NK-92 treated with Interleukin-12 subunit alpha and Interleukin-12 subunit beta, amount 100 ng/mL, for 24 hours (cell line): ENCODE data around the gene MYL7.
"Not testable (repeated sequence)": the region's sequence is repeated elsewhere in the genome, so short reads cannot be mapped to it uniquely, and the experiment has no call there.

Source experiments
- DNase-seq: peaks from one replicate; lab custom pipeline; 2025; lab: John Stamatoyannopoulos, UW

Gene MYL7

DNA sequence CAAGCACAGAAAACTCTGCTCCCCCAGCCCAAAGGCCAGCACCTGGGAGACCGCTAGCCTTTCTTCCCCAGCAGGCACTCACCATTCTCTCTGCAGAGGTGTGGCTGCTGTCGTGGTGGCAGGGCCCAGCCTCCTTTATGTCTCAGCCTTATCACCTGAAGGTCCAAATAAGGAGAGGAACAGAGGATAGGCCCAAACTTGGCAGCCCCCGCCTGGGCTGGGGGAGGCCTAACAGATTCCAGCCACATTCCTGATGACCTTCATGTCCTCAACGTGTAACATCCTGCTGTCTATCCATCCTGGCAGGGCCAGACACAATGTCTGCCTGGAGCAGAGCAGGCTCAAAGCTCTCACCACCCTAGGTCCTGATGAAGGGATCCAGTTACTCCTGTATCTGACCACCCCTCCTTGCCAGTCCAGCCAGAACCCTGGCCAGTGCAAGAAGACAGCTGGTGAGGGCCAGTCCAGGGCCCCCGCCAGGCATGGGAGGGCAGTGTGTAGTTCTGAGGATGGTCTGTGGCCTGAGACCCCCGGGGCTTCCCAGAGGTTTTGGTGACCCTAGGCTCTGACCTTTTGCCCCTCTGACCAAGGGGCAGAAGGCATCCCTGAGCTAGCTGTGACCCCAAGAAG lies at the start of gene MYL7:
MYL7 (minus strand) TSS at position 112 of the 630 bp plus-strand sequence; CDS start at position 85, 27 bp downstream.
- no peak for DNase-seq

GRCh38 chr7:44189993-44190872 lies 49.1 kb upstream of the MYL7 start:
- no peak for DNase-seq

GRCh38 chr7:44189286-44189992 lies 48.3 kb upstream of the MYL7 start, which contains the start of gene GCK:
TSS of gene GCK (minus strand) at chr7:44189439. CDS start at chr7:44188953, 486 bp downstream.
- DNase-seq: no peak

GRCh38 chr7:44188480-44189225 lies 47.5 kb upstream of the MYL7 start:
- no peak for DNase-seq

DNA sequence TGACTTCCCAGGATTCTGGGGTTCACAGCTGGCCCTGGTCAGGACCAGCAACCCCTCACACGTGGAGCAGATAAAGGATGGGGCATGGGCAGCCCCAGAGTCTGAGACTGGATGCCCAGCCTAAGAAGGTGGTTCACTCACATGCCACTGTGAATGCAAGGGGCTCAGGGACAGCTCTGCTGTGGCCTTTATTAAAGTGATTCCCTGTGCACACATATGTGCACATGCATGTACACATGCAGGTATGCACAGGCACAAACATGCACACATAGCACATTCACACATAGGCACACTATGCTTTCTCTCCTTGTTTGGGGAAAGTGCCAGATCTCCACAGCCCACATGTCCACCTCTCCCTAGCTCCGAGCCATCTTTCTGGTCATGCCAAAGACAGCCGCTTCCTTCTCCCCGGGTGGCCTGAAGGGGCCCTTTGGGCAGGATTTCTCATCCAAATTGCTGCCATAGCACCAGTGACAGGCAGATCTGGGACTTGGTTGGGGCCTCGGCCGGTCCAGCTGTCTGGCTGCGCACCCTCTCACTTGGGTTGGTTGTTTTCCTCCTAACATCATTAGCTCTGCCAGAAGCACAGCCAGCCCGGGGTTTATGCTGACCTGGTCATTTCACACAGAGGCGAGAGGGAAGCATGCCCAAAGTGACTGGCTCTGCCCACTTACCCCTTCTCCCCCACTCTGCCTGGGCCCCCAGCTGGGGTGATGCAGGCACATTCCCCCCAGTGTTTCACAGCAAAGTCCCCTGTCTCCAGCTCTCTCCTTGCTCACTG lies 46.7 kb upstream of the MYL7 start:
- no peak for DNase-seq

DNA sequence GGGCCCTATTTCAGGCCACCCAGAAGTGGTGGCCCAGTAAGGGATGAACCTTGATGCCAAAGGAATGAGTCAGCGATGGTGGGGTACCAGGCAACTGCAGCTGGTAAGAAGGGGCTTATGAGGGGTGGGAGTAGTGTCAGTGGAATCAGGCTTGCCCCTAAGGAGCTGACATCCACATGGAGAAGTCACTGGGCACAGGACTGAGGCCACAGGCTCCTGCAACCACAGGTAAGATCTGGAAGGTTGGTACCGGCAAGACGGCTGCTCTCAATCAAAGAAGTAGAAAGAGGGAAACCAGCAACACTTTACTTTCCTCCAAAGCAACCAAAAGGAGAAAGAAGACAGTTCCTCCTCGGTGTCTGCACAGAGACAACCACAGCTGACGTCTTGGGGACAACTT lies 45.6 kb upstream of the MYL7 start:
- no peak for DNase-seq

GRCh38 chr7:44185729-44186128 lies 44.6 kb upstream of the MYL7 start:
- DNase-seq: no peak

- DNase-seq: no peak
These were observed 43.8 kb upstream of the MYL7 start for GRCh38 chr7:44184873-44185446.

GRCh38 chr7:44184206-44184872 lies 43.2 kb upstream of the MYL7 start:
- DNase-seq: no peak

DNA sequence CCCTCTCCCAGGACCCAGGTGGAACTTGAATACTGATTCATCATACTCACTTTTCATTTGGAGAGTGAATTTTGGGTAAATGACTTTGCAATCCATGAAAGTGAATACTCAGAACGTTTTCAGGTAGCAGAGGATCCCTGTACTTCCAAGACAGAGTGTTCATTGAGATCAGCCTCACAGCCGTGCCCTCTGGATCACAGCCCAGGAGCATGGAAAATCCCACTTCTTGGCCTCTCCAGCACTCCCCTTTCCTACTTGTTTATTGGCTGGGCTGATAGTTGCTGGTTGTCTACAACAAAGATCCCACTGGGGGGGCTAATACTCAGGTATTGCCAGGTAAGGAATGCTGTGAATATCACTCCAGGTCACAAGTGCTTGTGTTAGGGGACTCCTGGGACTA lies 42.3 kb upstream of the MYL7 start:
- no peak for DNase-seq

- DNase-seq: no peak
These were observed 41.7 kb upstream of the MYL7 start for GRCh38 chr7:44182827-44183226.

- DNase-seq: no peak
These were observed 39.5 kb upstream of the MYL7 start for GRCh38 chr7:44180631-44181030.

- no peak for DNase-seq
These were observed 36.5 kb upstream of the MYL7 start for GRCh38 chr7:44177570-44178131.

DNA sequence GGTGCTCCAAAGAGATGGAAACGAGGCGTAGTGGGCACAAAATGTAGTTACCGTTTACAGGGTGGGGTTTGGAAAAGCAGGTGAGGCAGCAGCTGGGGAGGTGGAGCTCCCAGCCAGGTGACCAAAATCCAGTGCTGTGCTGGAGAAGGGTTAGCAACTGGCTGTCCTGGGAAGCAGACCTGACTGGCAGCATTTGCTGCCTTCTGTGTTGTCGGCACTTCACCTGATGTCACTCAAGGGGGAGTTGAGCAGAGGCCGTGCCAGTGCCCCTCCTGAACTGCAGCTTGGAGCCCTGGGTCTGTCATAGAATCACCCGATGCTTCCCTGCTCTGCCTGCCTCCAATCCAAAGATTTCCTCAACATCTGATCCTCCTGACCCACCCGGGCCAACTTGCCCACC lies 35.4 kb upstream of the MYL7 start:
- DNase-seq: no peak

DNA sequence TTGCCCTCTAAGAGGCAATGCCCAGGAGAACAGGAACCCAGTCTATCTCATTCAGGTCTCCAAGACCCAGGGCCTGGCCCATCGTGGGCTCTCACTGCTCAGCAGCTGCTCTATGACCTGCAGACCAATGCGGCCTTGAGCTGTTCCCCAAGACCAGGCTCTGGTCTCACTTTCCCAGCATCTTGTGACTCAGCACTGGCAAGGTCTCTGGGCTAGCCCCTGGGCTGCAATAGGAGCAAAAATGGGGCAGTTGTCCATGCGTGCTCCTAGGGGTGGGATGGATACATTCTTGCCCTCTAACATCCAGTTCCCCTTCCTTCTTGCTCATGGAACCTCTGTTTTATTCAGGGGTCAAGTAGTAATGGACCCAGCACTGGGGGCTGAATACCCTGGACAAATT lies 34.6 kb upstream of the MYL7 start:
- DNase-seq: no peak

GRCh38 chr7:44174694-44174948 lies 33.5 kb upstream of the MYL7 start:
- DNase-seq: not testable (repeated sequence)

DNA sequence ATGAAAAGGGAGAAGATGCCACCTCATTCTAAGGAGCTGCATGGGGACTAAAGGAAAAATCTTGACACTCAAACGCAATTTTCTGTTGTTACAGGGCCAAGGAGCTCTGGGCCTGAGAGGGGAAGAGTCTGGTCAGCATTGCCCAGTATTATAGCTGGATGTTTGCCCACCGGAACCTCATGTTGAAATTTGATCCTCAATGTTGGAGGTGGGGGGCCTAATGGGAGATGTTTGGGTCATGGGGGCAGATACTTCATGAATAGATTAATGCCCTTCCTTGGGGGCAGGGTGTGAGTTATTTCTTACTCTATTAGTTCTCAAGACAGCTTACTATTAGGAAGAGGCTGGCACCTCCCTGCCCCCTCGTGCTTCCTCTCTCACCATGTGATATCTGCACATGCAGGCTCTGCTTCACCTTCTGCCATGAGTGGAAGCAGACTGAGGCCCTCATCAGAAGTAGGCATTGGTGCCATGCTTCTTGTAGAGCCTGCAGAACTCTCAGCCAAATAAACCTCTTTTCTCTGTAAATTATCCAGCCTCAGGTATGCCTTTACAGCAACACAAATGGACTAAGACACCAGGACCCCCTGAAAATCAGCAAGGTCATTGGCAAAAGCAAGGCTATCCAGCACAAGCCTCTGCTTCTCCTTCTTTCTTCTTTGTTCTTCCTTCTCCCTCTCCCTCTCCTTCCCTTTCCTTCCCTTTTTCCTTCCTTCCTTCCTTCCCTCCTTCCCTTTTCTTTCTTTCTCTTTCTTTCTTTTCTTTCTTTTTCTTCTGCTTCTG lies 33.0 kb upstream of the MYL7 start:
- no peak for DNase-seq

DNA sequence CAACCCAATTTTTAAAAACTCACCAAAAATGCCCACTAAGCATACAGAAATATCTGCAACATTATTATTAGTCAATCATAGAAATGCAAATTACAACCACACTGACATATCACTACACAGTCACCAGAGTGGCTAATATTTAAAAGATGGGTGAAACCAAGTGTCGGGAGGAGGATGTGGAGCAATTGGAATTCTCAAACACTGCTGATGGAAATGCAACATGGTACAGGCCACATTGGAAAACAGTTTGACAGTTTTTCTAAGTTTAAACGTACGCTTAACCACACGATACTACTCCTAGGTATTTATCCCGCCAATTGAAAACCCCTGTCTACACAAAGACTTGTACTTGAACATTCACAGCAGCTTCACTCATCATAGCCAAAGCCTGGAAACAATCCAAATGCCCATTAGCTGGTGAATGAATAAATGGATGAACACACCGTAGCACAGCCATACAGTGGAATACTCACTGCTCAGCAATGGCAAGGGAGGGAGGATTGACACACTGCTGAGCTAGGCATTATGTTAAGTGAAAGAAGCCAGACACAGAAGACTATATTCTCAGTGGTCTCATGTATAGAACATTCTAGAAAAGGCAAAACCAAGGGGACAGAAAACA lies 31.8 kb upstream of the MYL7 start:
- no peak for DNase-seq

DNA sequence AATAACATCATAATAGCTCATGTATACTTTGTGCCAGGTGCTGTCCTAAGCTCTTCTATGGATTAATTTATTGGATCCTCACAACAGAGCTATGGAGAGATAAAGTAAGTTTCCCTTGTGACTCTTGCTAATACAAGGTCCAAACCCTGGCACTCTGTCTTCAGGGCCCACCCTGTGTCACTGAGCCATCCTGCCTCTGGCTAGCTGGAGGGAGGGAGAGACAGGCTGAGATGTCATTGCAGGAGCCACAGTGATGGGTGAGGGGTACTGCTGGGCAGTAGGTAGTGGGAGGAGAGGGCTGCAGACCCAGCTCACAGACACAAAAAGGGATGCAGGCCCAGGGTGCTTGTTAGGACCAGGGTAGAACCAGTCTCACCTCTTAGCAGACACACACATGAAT lies 31.2 kb upstream of the MYL7 start:
- no peak for DNase-seq
